ENCODE results near the gene HES4.
A peak's percentile ranks its signal among the peaks of the same experiment; 100 is the strongest.

Gene HES4

GRCh38 chr1:1026599-1027413 lies 26.9 kb upstream of the HES4 start:
- no peak for FAIRE-seq
- TF ChIP-seq SPI1 (IDR thresholded peaks at IDR 0.05; ENCODE audit: low read depth, low read length) = peak; percentile 34
- no peak for TF ChIP-seq POLR2AphosphoS5 (IDR thresholded peaks at IDR 0.05; ENCODE audit: low read depth, low read length)
- DNase-seq (ENCODE audit: insufficient read length, low spot score) = no peak

DNA sequence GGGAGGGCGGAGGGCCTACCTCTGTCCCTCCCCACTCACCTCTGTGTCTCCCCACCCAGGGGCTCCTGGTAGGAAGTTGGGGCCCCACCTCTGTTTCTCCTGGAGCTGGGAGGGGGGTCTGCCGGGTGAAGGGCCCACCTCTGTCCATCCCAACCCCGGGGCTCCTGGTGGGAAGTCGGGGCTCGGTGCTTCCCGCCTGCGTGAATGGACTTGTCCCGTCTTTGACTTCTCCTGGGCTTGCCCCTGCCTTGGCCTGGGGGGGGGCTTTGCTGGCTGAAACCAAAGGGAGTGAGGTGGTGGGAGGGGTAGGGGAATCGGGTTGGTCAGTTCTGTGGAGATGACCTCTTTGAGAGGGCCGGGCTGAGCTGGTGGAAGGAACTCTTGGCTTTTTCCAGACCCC lies 25.8 kb upstream of the HES4 start:
- no peak for FAIRE-seq
- DNase-seq (ENCODE audit: insufficient read length, low spot score) = no peak
- TF ChIP-seq POLR2AphosphoS5 (IDR thresholded peaks at IDR 0.05; ENCODE audit: low read depth, low read length) = no peak
- no peak for TF ChIP-seq SPI1 (IDR thresholded peaks at IDR 0.05; ENCODE audit: low read depth, low read length)
- TF ChIP-seq POU2F2 (IDR thresholded peaks at IDR 0.05; ENCODE audit: low read depth, low read length) = no peak

DNA sequence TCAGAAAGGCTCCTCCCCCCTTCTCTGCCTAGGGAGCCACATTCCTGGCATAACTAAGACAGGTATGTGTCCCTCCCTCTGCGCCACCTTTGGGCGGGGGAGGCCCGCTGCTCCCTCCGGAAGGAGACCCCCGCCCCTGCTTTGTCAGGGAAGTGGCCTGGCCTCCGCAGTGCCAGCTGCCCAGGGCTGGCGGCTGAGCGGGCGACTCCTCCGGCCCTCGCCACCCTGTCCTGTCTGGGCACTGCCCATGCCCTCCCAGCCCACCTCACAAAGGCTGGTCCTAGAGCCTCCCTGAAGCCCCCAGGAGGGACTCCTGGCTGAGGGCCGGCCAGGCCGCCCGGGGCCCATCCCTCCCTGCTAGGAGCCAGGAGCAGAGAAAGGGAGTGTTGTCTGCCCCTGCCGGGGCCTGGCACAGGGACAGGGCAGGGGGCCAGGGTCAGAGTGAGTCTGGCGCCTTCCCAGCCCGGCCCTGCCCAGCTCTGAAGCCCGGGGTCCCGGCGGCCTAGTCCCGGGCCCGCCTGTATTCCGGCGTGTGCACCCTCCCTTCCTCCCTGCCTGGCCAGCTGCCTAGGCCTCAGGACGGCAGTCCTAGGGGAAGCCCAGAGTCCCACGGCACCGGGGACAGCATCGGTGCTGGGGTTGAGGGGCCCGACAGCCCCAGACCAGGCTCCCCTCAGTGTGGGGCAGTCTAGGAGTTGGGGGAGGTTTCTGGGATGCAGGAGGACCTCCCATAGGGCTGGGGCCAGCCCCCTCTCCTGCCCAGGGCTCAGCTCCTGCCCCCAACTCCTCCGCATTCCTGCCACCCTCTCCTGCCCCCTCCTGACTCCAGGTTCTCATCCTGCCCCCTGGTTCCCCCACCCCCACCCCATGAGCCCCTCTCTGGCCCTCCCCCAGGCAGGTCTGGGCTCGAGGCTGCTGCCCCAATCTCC lies 25.1 kb upstream of the HES4 start:
- TF ChIP-seq TAF1 (IDR thresholded peaks at IDR 0.05; ENCODE audit: low read depth, low read length) (no peak), POU2F2 (IDR thresholded peaks at IDR 0.05; ENCODE audit: low read depth, low read length) (no peak), POLR2A (IDR thresholded peaks at IDR 0.05; ENCODE audit: low read depth, low read length) (no peak), POLR2AphosphoS5 (IDR thresholded peaks at IDR 0.05; ENCODE audit: low read depth, low read length) (no peak), SPI1 (IDR thresholded peaks at IDR 0.05; ENCODE audit: low read depth, low read length) (no peak), PAX5 (IDR thresholded peaks at IDR 0.05; ENCODE audit: insufficient read depth, low read length, severe bottlenecking) (no peak)
- DNase-seq (ENCODE audit: insufficient read length, low spot score) = no peak
- FAIRE-seq = no peak

- TF ChIP-seq POU2F2 (IDR thresholded peaks at IDR 0.05; ENCODE audit: low read depth, low read length) = no peak
- TF ChIP-seq POLR2AphosphoS5 (IDR thresholded peaks at IDR 0.05; ENCODE audit: low read depth, low read length) = no peak
- no peak for TF ChIP-seq PAX5 (IDR thresholded peaks at IDR 0.05; ENCODE audit: insufficient read depth, low read length, severe bottlenecking)
- TF ChIP-seq POLR2A (IDR thresholded peaks at IDR 0.05; ENCODE audit: low read depth, low read length) = no peak
- no peak for TF ChIP-seq TAF1 (IDR thresholded peaks at IDR 0.05; ENCODE audit: low read depth, low read length)
- no peak for TF ChIP-seq SPI1 (IDR thresholded peaks at IDR 0.05; ENCODE audit: low read depth, low read length)
- DNase-seq (ENCODE audit: insufficient read length, low spot score) = no peak
- no peak for FAIRE-seq
Measured at GRCh38 chr1:1024149-1024770, 24.4 kb upstream of the HES4 start.

DNA sequence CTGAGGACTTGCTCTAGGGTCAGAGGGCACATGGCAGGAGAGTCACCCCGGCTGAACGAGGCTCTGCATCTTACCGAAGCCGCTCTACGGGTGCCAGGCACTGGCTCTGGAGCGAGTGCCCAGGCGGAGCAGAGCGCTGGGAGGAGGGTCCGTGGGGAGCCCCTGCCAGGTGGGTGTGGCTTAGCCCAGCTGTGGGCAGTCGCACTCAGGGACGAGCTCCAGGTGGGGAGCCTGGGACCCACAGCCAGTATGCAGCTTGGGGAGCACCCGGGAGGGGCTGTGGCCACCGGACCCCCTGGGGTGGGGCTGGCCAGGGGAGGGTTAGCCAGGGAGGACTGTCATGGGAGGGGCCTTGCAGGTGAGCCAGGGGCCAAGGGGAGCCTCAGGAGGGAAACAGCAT lies 23.8 kb upstream of the HES4 start:
- no peak for FAIRE-seq
- no peak for DNase-seq (ENCODE audit: insufficient read length, low spot score)
- TF ChIP-seq POLR2AphosphoS5 (IDR thresholded peaks at IDR 0.05; ENCODE audit: low read depth, low read length) (no peak), SPI1 (IDR thresholded peaks at IDR 0.05; ENCODE audit: low read depth, low read length) (no peak), PAX5 (IDR thresholded peaks at IDR 0.05; ENCODE audit: insufficient read depth, low read length, severe bottlenecking) (no peak), POLR2A (IDR thresholded peaks at IDR 0.05; ENCODE audit: low read depth, low read length) (no peak), TAF1 (IDR thresholded peaks at IDR 0.05; ENCODE audit: low read depth, low read length) (no peak), POU2F2 (IDR thresholded peaks at IDR 0.05; ENCODE audit: low read depth, low read length) (no peak)

DNA sequence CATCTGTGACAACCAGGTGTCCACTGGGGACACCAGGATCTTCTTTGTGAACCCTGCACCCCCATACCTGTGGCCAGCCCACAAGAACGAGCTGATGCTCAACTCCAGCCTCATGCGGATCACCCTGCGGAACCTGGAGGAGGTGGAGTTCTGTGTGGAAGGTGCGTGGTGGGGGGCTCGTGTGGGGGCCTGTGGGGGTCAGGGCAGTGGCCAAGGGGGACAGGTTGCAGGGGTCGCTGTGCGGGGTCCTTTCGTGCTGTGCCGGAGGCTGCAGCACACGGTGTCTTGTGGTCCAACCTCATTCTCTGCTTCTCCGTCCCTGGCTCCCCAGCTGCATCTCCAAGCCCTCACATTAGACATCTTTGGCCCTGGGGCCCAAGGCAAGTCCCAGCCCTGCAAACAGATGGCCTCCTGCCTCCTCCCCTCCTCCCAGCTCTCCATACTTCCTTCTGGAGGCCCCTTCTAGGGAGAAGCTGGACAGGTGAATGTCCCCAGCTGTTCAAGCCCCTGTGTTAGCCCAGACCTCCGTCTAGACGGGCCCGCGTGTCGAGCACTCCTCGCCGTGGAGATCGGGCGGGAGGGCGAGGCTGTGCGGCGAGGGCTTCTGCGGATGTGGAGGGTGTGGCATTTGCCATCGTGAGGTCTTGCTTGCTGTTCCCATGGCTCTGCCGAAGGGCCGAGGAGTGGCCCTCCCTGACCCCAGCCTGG lies 22.6 kb upstream of the HES4 start:
- FAIRE-seq (no peak), DNase-seq (ENCODE audit: insufficient read length, low spot score) (no peak)
- TF ChIP-seq PAX5 (IDR thresholded peaks at IDR 0.05; ENCODE audit: insufficient read depth, low read length, severe bottlenecking) (no peak), TAF1 (IDR thresholded peaks at IDR 0.05; ENCODE audit: low read depth, low read length) (no peak), POLR2A (IDR thresholded peaks at IDR 0.05; ENCODE audit: low read depth, low read length) (no peak), POLR2AphosphoS5 (IDR thresholded peaks at IDR 0.05; ENCODE audit: low read depth, low read length) (no peak), POU2F2 (IDR thresholded peaks at IDR 0.05; ENCODE audit: low read depth, low read length) (no peak), SPI1 (IDR thresholded peaks at IDR 0.05; ENCODE audit: low read depth, low read length) (no peak)

DNA sequence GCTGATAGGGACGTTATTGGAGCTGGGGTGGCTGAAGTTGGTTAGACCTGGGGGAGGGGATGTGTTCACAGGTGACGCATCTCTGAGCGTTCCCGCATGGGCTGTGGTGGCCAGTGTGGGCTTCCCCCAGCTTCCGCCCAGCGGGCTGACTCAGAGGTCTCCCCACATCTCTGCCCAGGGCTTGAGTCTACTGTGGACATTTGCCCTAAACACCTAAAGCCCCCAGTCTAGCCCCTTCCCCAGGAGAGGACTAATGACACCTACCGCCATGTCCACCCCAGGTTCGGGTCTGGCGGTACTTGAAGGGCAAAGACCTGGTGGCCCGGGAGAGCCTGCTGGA lies 22.0 kb upstream of the HES4 start:
- TF ChIP-seq TAF1 (IDR thresholded peaks at IDR 0.05; ENCODE audit: low read depth, low read length) = no peak
- FAIRE-seq (no peak), DNase-seq (ENCODE audit: insufficient read length, low spot score) (no peak)

- TF ChIP-seq SPI1 (IDR thresholded peaks at IDR 0.05; ENCODE audit: low read depth, low read length) = no peak
- no peak for TF ChIP-seq POU2F2 (IDR thresholded peaks at IDR 0.05; ENCODE audit: low read depth, low read length)
- no peak for TF ChIP-seq PAX5 (IDR thresholded peaks at IDR 0.05; ENCODE audit: insufficient read depth, low read length, severe bottlenecking)
- no peak for TF ChIP-seq POLR2A (IDR thresholded peaks at IDR 0.05; ENCODE audit: low read depth, low read length)
- no peak for TF ChIP-seq TAF1 (IDR thresholded peaks at IDR 0.05; ENCODE audit: low read depth, low read length)
- no peak for TF ChIP-seq POLR2AphosphoS5 (IDR thresholded peaks at IDR 0.05; ENCODE audit: low read depth, low read length)
- DNase-seq (ENCODE audit: insufficient read length, low spot score) (no peak), FAIRE-seq (no peak)
Measured at GRCh38 chr1:1021010-1021919, 21.4 kb upstream of the HES4 start.
